Measurements from ENCODE around the gene FBLN2. TPM values are rescaled to one million over a fixed set of nuclear protein-coding genes. Genes with fewer than 3 reads are reported as not detected.

Gene FBLN2
- total and polyA plus RNA-seq, 10 of the 15 experiments (the other 5 are each of a cell fraction or from before 2014, with no cell fraction given), result 0.03 to 0.41 (median 0.12) TPM; not detected in 2

DNA sequence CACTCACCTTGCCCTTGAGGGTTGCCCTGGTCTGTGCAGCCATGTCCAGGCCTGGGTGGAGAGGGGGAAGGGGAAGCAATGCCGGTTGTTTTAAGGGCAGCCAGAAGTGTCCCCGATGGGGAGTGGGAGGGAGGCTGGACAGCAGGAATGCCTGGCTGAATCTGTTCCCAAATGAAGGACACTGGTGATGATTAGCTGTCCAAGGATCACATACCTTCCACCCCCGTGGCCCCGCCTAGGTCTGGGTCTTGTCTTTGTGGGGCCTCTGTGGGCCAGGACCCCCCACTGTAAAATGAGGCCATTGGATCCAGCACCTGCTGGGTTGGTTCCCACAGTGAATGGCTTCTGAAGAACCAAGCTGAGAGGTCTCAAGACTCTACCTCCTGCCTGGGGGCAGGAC is 71.4 kb downstream of the FBLN2 start (continued):
- TF ChIP-seq USF2 (IDR thresholded peaks at IDR 0.05; ENCODE audit: borderline replicate concordance, low read depth, low read length), result no peak
- TF ChIP-seq, protein P1, sequence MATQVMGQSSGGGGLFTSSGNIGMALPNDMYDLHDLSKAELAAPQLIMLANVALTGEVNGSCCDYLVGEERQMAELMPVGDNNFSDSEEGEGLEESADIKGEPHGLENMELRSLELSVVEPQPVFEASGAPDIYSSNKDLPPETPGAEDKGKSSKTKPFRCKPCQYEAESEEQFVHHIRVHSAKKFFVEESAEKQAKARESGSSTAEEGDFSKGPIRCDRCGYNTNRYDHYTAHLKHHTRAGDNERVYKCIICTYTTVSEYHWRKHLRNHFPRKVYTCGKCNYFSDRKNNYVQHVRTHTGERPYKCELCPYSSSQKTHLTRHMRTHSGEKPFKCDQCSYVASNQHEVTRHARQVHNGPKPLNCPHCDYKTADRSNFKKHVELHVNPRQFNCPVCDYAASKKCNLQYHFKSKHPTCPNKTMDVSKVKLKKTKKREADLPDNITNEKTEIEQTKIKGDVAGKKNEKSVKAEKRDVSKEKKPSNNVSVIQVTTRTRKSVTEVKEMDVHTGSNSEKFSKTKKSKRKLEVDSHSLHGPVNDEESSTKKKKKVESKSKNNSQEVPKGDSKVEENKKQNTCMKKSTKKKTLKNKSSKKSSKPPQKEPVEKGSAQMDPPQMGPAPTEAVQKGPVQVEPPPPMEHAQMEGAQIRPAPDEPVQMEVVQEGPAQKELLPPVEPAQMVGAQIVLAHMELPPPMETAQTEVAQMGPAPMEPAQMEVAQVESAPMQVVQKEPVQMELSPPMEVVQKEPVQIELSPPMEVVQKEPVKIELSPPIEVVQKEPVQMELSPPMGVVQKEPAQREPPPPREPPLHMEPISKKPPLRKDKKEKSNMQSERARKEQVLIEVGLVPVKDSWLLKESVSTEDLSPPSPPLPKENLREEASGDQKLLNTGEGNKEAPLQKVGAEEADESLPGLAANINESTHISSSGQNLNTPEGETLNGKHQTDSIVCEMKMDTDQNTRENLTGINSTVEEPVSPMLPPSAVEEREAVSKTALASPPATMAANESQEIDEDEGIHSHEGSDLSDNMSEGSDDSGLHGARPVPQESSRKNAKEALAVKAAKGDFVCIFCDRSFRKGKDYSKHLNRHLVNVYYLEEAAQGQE (IDR thresholded peaks at IDR 0.05; ENCODE audit: low read depth, low read length), result no peak

DNA sequence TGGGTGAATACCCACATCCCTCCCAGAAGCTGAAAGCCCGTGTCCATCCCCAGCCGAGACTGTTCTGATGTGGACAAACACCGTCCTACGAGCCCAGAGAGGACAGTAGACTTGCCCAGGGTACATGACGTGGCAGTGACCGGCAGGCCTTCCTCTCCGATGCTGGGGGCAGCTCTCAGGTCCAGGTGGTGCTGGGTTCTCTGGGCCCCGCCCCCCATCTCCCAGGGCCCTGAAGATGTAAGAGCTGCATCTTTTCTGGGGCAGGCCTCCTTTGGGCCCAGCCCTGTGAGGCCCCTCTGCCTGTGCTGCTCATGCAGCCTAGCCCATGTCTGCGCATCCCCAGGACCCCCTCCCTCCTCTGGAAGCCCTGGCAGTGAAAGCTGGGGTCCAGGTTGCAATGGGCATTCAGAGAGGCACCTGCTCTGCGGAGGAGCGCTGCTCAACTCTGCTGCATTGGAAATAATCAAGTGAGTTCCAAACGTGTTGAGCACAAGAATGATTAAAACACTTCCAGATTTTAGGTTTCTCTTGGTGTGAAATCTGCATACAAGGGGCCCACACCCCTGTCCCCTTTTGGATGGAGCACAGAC is 71.9 kb downstream of the FBLN2 start:
- TF ChIP-seq POLR2AphosphoS2 (IDR thresholded peaks at IDR 0.05; ENCODE audit: low read depth, low read length), result no peak
- TF ChIP-seq CREB1 (IDR thresholded peaks at IDR 0.05; ENCODE audit: low read depth), result no peak
- no peak for TF ChIP-seq BHLHE40 (IDR thresholded peaks at IDR 0.05; ENCODE audit: borderline replicate concordance in 1 of 2, low read depth in 2 of 2, low read length in 1 of 2)
- TF ChIP-seq PAX5 (IDR thresholded peaks at IDR 0.05; ENCODE audit: borderline replicate concordance, low read depth, low read length), result no peak
- TF ChIP-seq POU2F2 (IDR thresholded peaks at IDR 0.05; ENCODE audit: borderline replicate concordance, low read depth, low read length), result no peak
- no peak for TF ChIP-seq BCL3 (IDR thresholded peaks at IDR 0.05; ENCODE audit: borderline replicate concordance, insufficient read depth, low read depth, low read length, poor library complexity, severe bottlenecking)
- no peak for TF ChIP-seq HDGF (IDR thresholded peaks at IDR 0.05)
- no TSS peak for BruUV-seq (replicated peaks)
- H3K4me1 ChIP-seq (ENCODE audit: control insufficient read depth, insufficient read depth, low read length), result no peaks in the 10 kb centered on the region
- intact Hi-C loops (cut with micrococcal nuclease; ENCODE audit: unreplicated experiment), result no loop called here
- no peak overlapping the region for H3K4me2 ChIP-seq (ENCODE audit: control insufficient read depth, insufficient read depth)
- ChIA-PET POLR2A (no interaction called here), CTCF (no interaction called here), SMC1A (ENCODE audit: uncharacterized antibody, unreplicated experiment) (no interaction called here), RAD21 (ENCODE audit: unreplicated experiment) (no interaction called here)
- FAIRE-seq, result no peak
- no peak for DNase-seq (ENCODE audit: low read depth, low spot score)
- no peaks in the 10 kb centered on the region for H3K36me3 ChIP-seq (ENCODE audit: control insufficient read depth in 2 of 2, insufficient read depth in 2 of 2, low read length in 1 of 2)
- no peaks in the 10 kb centered on the region for H4K20me1 ChIP-seq (ENCODE audit: control insufficient read depth, insufficient read depth)
- no peak overlapping the region for H2AFZ ChIP-seq (ENCODE audit: control insufficient read depth, low read depth, low read length)
- no peaks in the 10 kb centered on the region for H3K79me2 ChIP-seq (ENCODE audit: control insufficient read depth, insufficient read depth, low read length)
- H3K4me3 ChIP-seq, result no peak overlapping the region
- no peaks in the 10 kb centered on the region for H3K27me3 ChIP-seq (replicated peaks in 1 of 2; ENCODE audit: control insufficient read depth in 2 of 2, insufficient read depth in 2 of 2, low read length in 1 of 2)
- H3K9me3 ChIP-seq (replicated peaks; ENCODE audit: control insufficient read depth, insufficient read depth, low read length), result no peaks in the 10 kb centered on the region
- in situ Hi-C loops (cut with MboI), result no loop called here
- 20% methylated on average over 12 of the region's 12 CpGs for WGBS (ENCODE audit: insufficient coverage, insufficient replicate concordance, low lambda C conversion rate, missing lambda C conversion rate)
- H3K9ac ChIP-seq (ENCODE audit: control insufficient read depth, insufficient read depth, low read length), result no peak overlapping the region
- ATAC-seq, result no peak
- no peak overlapping the region for H3K27ac ChIP-seq (ENCODE audit: control insufficient read depth, insufficient read depth)

All from GM12878 (cell line).